Heart left ventricle (tissue), 16 donors: ENCODE results near the gene CD101. TPM values are rescaled to one million over a fixed set of nuclear protein-coding genes. Genes with fewer than 3 reads are reported as not detected.

Source experiments
- ATAC-seq, 4 donors: fragments of 200-7000 bp; cut with Tn5 transposase; one replicate each; pipeline ENCODE4 v1.9.1; 2020 to 2022; ENCODE audit warnings: moderate library complexity in 4 of 4, mild to moderate bottlenecking in 3 of 4, moderate number of reproducible peaks in 1 of 4
- DNase-seq, 5 donors: peaks; one replicate each; pipeline ENCODE4 v3.0.0-alpha.2; 2020
- H3K27ac ChIP-seq, 12 donors: fragments of 200-600 bp; sonication (generic) in 4 of 12; one replicate each; pipeline versions ENCODE4 v1.5.0 to v1.8.0; 2016 to 2022; ENCODE audit warnings: mild to moderate bottlenecking in 2 of 12
- H3K27me3 ChIP-seq, 9 donors: fragments of 200-600 bp; sonication (generic) in 2 of 9; one replicate each; pipeline versions ENCODE4 v1.5.1 to v1.8.0; 2016 to 2022; ENCODE audit warnings: mild to moderate bottlenecking in 3 of 9
- H3K36me3 ChIP-seq, 9 donors: fragments of 200-600 bp; sonication (generic) in 2 of 9; one replicate each; pipeline versions ENCODE4 v1.5.0 to v1.8.0; 2018 to 2022; ENCODE audit warnings: mild to moderate bottlenecking in 2 of 9
- H3K4me1 ChIP-seq, 12 donors: fragments of 200-600 bp; sonication (generic) in 4 of 12; one replicate each; pipeline versions ENCODE4 v1.5.0 to v1.8.0; 2016 to 2022; ENCODE audit warnings: mild to moderate bottlenecking in 3 of 12
- H3K4me3 ChIP-seq, 12 donors: fragments of 200-600 bp; sonication (generic) in 4 of 12; one replicate each; pipeline versions ENCODE4 v1.5.0 to v1.8.0; 2017 to 2022; ENCODE audit warnings: mild to moderate bottlenecking in 9 of 12, moderate library complexity in 4 of 12
- H3K9me3 ChIP-seq, 12 donors: fragments of 200-600 bp; sonication (generic) in 4 of 12; one replicate each; pipeline versions ENCODE4 v1.5.0 to v1.8.0; 2016 to 2022; ENCODE audit warnings: mild to moderate bottlenecking in 1 of 12
- CTCF ChIP-seq, 12 donors: fragments of 200-600 bp; sonication (generic) in 4 of 12; IDR thresholded peaks; one replicate each; pipeline versions ENCODE4 v1.5.0 to v1.8.0; 2018 to 2022; ENCODE audit warnings: antibody characterized with exemption in 12 of 12, mild to moderate bottlenecking in 5 of 12
- POLR2A ChIP-seq, 2 donors: fragments of 450-650 bp; IDR thresholded peaks; one replicate each; pipeline ENCODE4 v1.6.1; 2017; ENCODE audit warnings: antibody characterized with exemption in 2 of 2, mild to moderate bottlenecking in 2 of 2, moderate library complexity in 2 of 2
- WGBS, 4 donors: extraction: QIAGEN DNeasy Blood & Tissue Kit in 2 of 4; methylation state at CpG; one replicate each; pipeline versions ENCODE4 v1.1.5 to v1.1.7; 2013 to 2018; 5-methylcytosine and 5-hydroxymethylcytosine counted together
- intact Hi-C, 10 donors: fragments of 100-400 bp; cut with DNase I; formaldehyde crosslinking; loops; one replicate each; pipeline versions ENCODE4 v1.11.1 to v1.14.2; 2022
- polyA plus RNA-seq, 2 donors: library from polyadenylated mRNA; stranded (reverse); fragments of 200-250 nt; gene quantifications; one replicate each; pipeline ENCODE4 v1.2.3, GENCODE V29; 2013
- total RNA-seq, 9 donors: library from RNA; depleted of rRNA in 2 of 9; stranded (reverse); fragments of >200 nt in 2 of 9; fragmentation: NEBNext Ultra II Directional in 3 of 9; extraction: Animal tissue kit (Norgen Biotek cat#: 25700) in 3 of 9; gene quantifications; one replicate each; pipeline versions ENCODE4 v1.1.0 to v1.2.4, GENCODE V29; 2016 to 2023
- donor health status: ischemic (EF 13 %, LVEDD 7.1; RV severe dilation, severe dysfunction).
- donor health status: healthy with polysubstance abuse.
- donor health status: DM: no; HTN: yes; CAD: no.
- donor health status: DM: no; HTN: no; CAD: no.
- donor health status: ischemic (EF 25% LVEDD 6.9; RV normal size, moderate dysfunction).
- donor health status: ischemic (EF 25% LVEDD 5.7; RV mildly dilated, moderate dysfunction).
- donor health status: healthy.
- donor health status: DM: yes; HTN: yes; CAD: no.
- donor health status: ischemic (EF 35%, LVEDD 5.7; RV mildly dilated, moderate dysfunction).
- donor health status: nonischemic (EF 11% LVEDD 7.7; RV severe dilation, severe dysfunction).
- donor health status: DM: yes; HTN: yes; CAD: no.
- donor health status: PGD.
- donor health status: ischemic (EF 29% LVEDD 5.4; RV normal size, mild dysfunction).
- donor health status: nonischemic (EF 23%, LVEDD 6.1; RV moderate dilation, normal function).

Gene CD101
- total and polyA plus RNA-seq, 11 donors, result 0.38 to 2.5 (median 0.87) TPM

DNA sequence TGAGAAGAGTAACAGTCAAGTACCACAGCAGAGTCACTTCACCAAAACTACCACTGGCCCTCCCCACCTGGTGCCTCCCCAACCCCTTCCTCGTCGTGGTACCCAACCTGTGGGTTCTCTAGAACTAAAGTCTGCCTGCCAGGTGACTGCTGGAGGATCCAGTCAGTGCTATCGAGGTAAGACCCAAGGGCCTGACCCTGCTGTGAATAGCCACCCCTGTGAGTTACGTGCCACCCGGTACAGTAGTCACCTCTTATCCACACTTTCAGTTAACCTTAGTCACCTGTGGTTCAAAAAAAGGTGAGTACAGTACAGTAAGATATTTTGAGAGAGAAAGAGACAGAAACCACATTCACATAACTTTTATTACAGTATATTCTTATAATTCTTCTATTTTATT, 75.1 kb downstream of the CD101 start:
- ATAC-seq (no peak), DNase-seq (no peak)
- intact Hi-C loops, result loop anchor here in 3 of 10 donors (10.0 kb wide), 2 partner anchors 48 to 678 kb away; partner anchors contain the start of gene TRIM45 (in 1 of the 3)
- WGBS, 4 donors, result 94 to 98% (median 96%) methylated on average over 5 of the region's 5 CpGs
- Histone ChIP-seq H3K36me3 (peaks cover 0 to 82% (median 62%) of the 10 kb centered on the region in 9 donors), H3K27ac (no peak overlapping the region), H3K4me1 (peaks cover 0 to 4% (median 0%) of the 10 kb centered on the region in 12 donors), H3K9me3 (no peaks in the 10 kb centered on the region), H3K27me3 (no peaks in the 10 kb centered on the region), H3K4me3 (no peak overlapping the region)
- TF ChIP-seq CTCF (IDR thresholded peaks at IDR 0.05), result no peak
- TF ChIP-seq POLR2A (IDR thresholded peaks at IDR 0.05), result no peak

DNA sequence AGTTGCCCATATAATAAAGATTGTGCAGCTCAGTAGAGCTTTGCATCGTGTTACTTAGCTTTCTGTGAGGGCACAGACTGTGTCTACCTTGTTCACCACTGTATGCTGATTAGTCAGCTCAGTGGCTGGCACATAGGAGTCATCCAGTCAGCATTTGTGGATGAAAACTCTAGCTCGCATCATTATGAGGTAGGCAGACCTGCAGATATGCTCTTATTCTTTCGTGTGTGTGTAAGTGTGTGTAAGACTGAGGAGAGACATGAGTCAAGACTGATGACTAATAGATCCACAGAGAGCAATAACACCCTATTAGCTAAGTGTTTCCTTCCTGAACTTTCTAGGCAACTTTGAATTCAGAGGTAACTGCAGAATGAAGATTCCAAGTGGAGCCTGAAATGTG, 75.7 kb downstream of the CD101 start:
- H3K4me1 ChIP-seq, result peaks cover 0 to 4% (median 0%) of the 10 kb centered on the region in 12 donors
- no peak overlapping the region for H3K27ac ChIP-seq
- H3K9me3 ChIP-seq, result no peaks in the 10 kb centered on the region
- no peak for TF ChIP-seq CTCF (IDR thresholded peaks at IDR 0.05)
- no peak for TF ChIP-seq POLR2A (IDR thresholded peaks at IDR 0.05)
- H3K36me3 ChIP-seq, result peaks cover 0 to 88% (median 68%) of the 10 kb centered on the region in 9 donors
- peak in 2 of 4 donors; percentile 29 to 50 for ATAC-seq
- WGBS, 4 donors, result 59 to 82% (median 69%) methylated on average over 3 of the region's 3 CpGs
- intact Hi-C loops, result loop anchor here in 3 of 10 donors (10.0 kb wide), 2 partner anchors 48 to 678 kb away; partner anchors contain the start of gene TRIM45 (in 1 of the 3)
- H3K27me3 ChIP-seq, result no peaks in the 10 kb centered on the region
- DNase-seq, result no peak
- H3K4me3 ChIP-seq, result no peak overlapping the region

DNA sequence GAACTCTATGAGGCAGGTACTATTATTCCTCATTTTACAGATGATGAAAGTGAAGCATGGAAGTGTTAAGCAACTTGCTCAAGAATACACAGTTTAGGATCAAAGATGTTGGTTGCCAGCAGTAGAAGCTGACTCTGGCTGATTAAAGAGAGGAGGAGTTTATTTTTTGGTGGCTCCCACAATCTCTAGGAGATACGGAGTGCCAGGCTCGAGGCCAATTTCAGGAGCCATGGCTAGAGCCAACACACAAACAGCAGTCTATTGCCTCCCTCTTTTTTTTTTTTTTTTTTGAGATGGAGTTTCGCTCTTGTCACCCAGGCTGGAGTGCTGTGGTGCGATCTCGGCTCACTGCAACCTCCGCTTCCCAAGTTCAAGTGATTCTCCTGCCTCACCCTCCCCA, 78.2 kb downstream of the CD101 start:
- ATAC-seq, result peak; percentile 59 to 72 (median 65)

GRCh38 chr1:117084231-117084630, 82.7 kb downstream of the CD101 start:
- no peaks in the 10 kb centered on the region for H3K27me3 ChIP-seq
- H3K9me3 ChIP-seq, result no peaks in the 10 kb centered on the region
- intact Hi-C loops, result no loop called here
- 81 to 98% (median 82%) methylated on average over 5 to 6 of the region's 6 CpGs for WGBS, 4 donors
- TF ChIP-seq POLR2A (IDR thresholded peaks at IDR 0.05), result no peak
- TF ChIP-seq CTCF (IDR thresholded peaks at IDR 0.05), result no peak
- no peak for ATAC-seq
- no peak overlapping the region for H3K4me3 ChIP-seq
- DNase-seq, result no peak
- peaks cover 0 to 4% (median 0%) of the 10 kb centered on the region in 12 donors for H3K4me1 ChIP-seq
- H3K27ac ChIP-seq, result no peak overlapping the region
- H3K36me3 ChIP-seq, result peaks cover 0 to 81% (median 40%) of the 10 kb centered on the region in 9 donors

More for the DNA sequence above, 78.2 kb downstream of the CD101 start:
- H3K4me3 ChIP-seq, result no peak overlapping the region
- WGBS, 4 donors, result 46 to 62% (median 53%) methylated on average over 6 of the region's 6 CpGs
- H3K27ac ChIP-seq, result no peak overlapping the region
- TF ChIP-seq CTCF (IDR thresholded peaks at IDR 0.05) (no peak), POLR2A (IDR thresholded peaks at IDR 0.05) (no peak)
- intact Hi-C loops, result loop anchor here in 3 of 10 donors (10.0 kb wide), 2 partner anchors 45 to 675 kb away; partner anchors contain the start of gene TRIM45 (in 1 of the 3)
- H3K9me3 ChIP-seq, result no peaks in the 10 kb centered on the region
- H3K27me3 ChIP-seq, result no peaks in the 10 kb centered on the region
- H3K4me1 ChIP-seq, result peaks cover 0 to 4% (median 0%) of the 10 kb centered on the region in 12 donors
- H3K36me3 ChIP-seq, result peaks cover 0 to 96% (median 78%) of the 10 kb centered on the region in 9 donors
- DNase-seq, result peak in 2 of 5 donors; percentile 33 to 35

Other genes with a start within 250 kb of the CD101 start
- gene CD2, start 247.3 kb upstream of the CD101 start, total RNA-seq, result 1 to 10 TPM in 3 of 9 donors, under 1 TPM in 3, not detected in 3; 0.40 to 9.7 (median 1.1) TPM
- gene CD2, start 247.3 kb upstream of the CD101 start, polyA plus RNA-seq, result under 1 TPM; 0.33 to 0.53 TPM
- gene PTGFRN, start 91.8 kb upstream of the CD101 start, total RNA-seq, result 100 to 1,000 TPM in 5 of 9 donors, 10 to 100 TPM in 4; 59.3 to 231 (median 137) TPM
- 10 to 100 TPM; 21.5 to 65.6 TPM for gene PTGFRN, start 91.8 kb upstream of the CD101 start, polyA plus RNA-seq
- 10 to 100 TPM in 4 of 9 donors, 1 to 10 TPM in 5; 2.8 to 20.7 (median 9.5) TPM for gene TTF2, start 58.6 kb downstream of the CD101 start, total RNA-seq
- gene TTF2, start 58.6 kb downstream of the CD101 start, polyA plus RNA-seq, result 1 to 10 TPM; 1.2 to 3.7 TPM
- 10 to 100 TPM in 5 of 9 donors, 1 to 10 TPM in 4; 6.9 to 22.2 (median 12.7) TPM for gene TRIM45, start 120.0 kb downstream of the CD101 start, total RNA-seq
- gene TRIM45, start 120.0 kb downstream of the CD101 start, polyA plus RNA-seq, result 1 to 10 TPM; 1.4 to 7.6 TPM
- gene VTCN1, start 209.2 kb downstream of the CD101 start, total RNA-seq, result under 1 TPM in 2 of 9 donors, not detected in 7; 0.09 to 0.16 TPM
- not detected for gene VTCN1, start 209.2 kb downstream of the CD101 start, polyA plus RNA-seq